Activated CD8-positive, alpha-beta memory T cell treated with anti-CD3 and anti-CD28 coated beads, Interleukin-2, amount 50 U/mL, for 24 hours (primary cell): ENCODE results near the gene WDR27.
"Not testable (repeated sequence)": the region's sequence is repeated elsewhere in the genome, so short reads cannot be mapped to it uniquely, and the experiment has no call there.

ENCODE experiments used
- DNase-seq: peaks from one replicate; pipeline ENCODE4 v3.0.0-alpha.2; 2020; ENCODE audit errors: extremely low read depth

WDR27 gene

DNA sequence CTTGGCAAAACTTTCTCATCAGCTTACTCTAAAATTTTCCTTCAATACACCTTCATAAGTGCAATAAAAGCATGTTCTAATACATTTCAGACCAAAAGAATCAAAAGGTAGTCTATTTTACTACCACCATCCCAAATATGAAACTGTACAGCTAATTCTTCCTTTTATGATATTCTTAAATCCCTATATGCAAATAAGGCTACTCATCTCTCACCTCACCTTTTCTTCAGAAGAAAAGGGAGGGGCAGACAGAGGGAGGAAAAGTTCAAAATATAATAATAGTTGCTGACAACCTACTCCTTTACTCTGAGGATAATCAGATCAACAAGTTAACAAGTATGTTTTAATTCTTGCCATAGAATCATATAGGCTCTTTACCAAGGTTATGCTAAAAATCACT is 7.5 kb upstream of the WDR27 start:
- no peak for DNase-seq

- DNase-seq = no peak
Observed at GRCh38 chr6:169707772-169708171, 5.9 kb upstream of the WDR27 start.

DNA sequence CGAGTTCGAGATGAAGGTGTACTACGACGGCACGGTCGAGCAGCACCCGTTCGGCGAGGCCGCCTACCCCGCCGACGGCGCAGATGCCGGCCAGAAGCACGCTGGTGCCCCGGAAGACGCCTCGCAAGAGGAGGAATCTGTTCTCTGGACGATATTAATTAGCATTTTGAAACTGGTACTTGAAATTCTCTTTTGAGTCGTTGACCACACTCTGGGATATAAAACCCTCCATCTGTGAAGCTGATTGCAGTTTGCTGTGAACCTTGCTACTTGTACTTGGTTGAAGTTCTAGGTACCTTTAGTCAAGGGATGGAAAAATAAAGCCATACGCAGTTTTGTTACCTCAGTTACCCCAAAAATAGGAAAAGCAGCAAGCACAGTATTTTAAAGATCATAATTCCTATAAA is 1.0 kb upstream of the WDR27 start:
- no peak for DNase-seq

- no peak for DNase-seq
Observed at GRCh38 chr6:169701311-169701953, 397 bp downstream of the WDR27 start.

DNA sequence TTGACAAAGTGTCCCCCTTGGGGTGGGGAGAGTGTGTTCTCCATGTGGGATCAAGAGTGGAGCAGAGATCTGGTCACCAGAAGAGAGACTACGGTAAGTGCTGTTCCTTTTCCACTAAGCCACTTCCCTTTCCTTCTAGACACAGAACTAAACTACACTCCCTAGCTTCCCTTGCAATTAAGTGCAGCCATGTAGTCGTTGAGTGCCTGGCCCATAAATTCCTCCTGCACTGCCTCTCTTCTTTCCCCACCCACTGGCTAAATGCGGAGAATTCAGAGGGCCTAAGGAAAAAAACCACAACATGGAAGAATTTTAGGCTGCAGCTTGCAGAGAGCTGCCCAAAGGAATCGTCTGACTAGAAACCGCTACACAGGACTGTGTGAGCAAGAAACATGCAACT is 1.5 kb downstream of the WDR27 start:
- no peak for DNase-seq

DNA sequence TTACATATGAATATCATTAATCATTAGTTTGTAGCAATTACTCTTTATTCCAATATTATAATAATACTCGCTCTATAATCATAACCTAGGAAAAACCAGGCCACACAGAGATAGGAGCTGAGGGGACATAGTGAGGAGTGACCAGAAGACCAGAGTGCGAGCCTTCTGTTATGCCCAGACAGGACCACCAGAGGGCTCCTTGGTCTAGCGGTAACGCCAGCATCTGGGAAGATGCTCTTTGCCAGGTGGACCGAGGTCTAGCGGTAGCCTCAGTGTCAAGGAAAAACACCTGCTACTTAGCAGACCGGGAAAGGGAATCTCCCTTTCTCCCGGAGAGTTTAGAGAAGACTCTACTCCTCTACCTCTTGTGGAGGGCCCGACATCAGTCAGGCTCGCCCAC is 4.7 kb downstream of the WDR27 start:
- not testable (repeated sequence) for DNase-seq

DNA sequence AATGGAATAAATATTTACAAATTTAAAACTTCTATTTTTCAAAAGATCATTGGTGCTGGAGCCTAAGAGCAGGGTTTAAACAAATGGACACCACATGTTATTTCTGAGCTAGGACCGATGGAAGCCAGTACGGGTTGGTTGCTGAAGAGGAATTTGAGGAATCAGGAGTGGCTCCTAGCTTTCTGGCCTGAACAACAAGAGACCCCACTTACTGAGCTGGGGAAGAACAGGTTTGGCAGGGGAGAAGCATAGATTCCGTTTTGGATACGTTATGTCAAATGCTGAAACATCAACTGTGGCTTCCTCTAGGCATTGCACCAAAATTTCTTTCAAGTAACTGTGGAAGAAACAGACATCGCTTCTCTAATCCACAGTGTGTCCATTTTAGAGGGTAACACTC is 6.7 kb downstream of the WDR27 start:
- no peak for DNase-seq

DNA sequence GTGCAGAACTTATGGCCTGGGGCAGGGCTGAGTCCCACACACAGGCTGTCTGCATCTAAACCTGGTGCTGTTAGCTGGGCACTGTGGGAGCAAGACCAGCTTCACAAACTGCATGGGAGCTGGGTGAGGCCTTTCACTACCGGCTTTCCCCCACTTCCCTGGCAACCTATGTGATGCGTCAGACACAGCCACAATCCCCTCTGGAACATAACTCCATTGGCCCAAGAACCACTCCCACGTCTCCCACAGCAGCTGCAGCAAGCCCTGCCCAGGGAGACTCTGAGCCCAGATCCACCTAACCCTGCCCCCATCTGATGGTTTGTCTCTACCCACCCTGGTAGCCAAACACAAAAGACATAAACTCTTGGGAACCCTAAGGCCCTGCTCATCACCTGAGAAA is 9.3 kb downstream of the WDR27 start:
- no peak for DNase-seq

DNA sequence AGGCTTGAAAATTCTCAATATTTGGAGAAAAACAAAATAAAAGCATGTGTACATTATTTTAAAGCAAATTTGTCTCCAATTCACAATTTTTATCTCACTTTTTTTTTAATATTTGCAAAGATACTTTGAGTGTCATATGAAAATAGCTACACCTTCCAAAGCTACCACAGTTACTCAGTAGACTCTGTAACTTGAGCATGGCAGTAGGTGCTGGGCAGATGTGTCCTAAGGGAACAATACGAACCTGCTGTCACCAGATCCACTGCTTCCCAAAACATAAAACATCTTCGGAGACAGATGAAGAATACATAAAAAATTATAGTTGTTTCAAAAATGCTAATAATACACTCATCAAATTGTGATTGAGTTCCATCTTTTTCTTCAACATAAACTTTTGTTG is 10.6 kb downstream of the WDR27 start:
- no peak for DNase-seq

GRCh38 chr6:169689287-169689686 is 12.5 kb downstream of the WDR27 start:
- no peak for DNase-seq

- no peak for DNase-seq
Observed at GRCh38 chr6:169685860-169686259, 16.0 kb downstream of the WDR27 start.

- DNase-seq = no peak
Observed at GRCh38 chr6:169684056-169684455, 17.8 kb downstream of the WDR27 start.

- no peak for DNase-seq
Observed at GRCh38 chr6:169678342-169678741, 23.5 kb downstream of the WDR27 start.

DNA sequence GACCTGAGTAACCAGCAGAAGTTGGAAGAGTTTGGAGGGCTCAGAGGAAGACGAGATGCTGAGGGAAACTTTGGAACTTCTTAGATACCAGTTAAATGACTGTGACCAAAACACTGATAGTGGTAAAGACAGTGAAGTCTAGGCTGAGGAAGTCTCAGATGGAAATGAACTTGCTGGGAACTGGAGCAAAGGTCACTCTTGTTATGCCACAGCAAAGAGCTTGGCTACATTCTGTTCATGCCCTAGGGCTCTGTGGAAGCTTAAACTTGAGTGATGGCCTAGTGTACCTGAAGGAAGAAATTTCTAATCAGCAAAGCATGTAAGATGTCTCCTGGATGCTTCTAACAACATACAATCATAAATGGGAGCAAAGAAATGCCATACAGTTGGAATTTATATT is 24.7 kb downstream of the WDR27 start:
- no peak for DNase-seq

DNA sequence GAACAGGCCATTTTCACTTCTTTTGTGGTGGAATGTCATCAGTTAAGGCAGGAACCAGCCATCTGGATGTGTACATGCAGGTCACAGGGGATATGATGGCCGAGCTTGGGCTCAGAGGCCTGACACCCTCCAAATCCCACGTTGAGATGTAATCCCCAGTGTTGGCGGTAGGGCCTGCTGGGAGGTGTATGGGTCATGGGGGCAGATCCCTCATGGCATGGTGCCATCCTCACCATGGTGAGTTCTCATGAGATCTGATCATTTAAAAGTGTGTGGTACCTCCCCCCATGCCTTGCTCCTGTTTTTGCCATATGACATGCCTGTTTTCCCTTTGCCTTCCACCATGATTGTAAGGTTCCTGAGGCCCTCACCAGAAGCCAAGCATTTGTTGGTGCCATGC is 26.8 kb downstream of the WDR27 start:
- no peak for DNase-seq

DNA sequence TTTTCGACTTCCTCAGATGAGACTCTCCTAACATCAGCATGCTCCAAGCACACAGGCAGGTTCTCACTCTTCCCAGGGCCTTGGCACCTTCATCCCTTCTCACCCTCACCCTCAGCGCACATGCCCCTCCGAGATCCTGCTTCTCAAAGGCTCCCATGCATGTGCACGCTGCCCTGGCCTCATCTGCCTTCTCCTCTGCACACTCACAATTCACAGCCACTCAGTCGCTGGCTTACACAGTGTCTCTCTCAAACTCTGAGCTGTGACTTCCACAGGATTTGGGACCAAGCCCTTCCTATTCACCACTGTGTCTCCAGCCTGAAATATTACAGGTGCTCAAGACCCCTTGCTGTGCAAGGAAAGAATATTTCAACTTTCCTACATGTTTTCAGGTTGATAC is 30.3 kb downstream of the WDR27 start:
- DNase-seq = no peak

GRCh38 chr6:169669889-169670288 is 31.9 kb downstream of the WDR27 start:
- no peak for DNase-seq

DNA sequence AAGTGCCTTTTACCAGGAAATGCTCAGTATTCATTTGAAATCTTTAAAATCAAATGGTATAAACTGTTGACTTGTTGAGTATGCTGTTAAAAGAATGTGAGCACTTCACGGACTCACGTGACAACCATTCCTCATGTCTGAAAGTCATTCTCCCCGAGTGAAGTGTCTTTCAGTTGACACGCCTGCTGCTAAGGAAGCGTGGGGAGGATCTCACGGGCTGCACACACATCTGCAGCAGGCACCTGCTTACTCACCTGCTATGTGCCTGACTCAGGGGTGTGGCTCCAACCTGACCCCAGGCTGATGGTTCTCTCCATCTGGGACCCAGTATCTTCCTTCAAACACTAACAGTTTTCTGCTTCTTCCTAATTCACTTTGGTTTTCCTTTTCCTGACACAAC is 32.7 kb downstream of the WDR27 start:
- DNase-seq = no peak

DNA sequence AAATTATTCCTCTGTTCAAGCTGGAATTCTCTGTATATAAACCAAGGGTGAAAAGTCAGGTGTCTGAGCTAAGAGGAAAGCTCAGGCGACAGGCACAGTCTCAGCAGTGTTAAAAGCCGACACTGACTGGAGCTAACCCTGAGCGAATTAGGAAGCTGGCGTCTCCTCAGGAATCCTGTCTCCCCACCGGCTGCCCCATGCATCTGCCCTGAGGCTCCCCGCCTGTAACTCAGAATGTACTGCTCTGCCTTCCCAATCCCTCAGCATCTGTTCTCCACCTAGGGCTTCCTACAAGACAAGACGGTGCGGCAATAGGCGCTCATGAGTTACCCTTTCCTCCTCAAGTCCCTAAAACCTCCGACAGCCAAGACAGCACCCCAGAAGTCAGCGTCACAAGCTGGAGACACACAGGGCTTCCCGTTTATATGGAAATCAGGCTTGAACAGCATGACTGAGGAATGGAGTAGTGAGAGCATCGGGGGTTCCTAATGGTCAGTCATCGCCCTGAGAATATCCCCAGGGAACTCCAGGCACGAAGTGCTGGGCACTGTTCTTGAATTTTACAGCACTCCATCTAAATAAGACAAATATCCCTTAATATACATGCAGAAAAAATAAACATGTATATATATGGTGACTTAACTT is 33.5 kb downstream of the WDR27 start:
- DNase-seq = no peak

- DNase-seq = no peak
Observed at GRCh38 chr6:169667716-169668115, 34.1 kb downstream of the WDR27 start.

- DNase-seq = no peak
Observed at GRCh38 chr6:169666441-169666840, 35.4 kb downstream of the WDR27 start.

DNA sequence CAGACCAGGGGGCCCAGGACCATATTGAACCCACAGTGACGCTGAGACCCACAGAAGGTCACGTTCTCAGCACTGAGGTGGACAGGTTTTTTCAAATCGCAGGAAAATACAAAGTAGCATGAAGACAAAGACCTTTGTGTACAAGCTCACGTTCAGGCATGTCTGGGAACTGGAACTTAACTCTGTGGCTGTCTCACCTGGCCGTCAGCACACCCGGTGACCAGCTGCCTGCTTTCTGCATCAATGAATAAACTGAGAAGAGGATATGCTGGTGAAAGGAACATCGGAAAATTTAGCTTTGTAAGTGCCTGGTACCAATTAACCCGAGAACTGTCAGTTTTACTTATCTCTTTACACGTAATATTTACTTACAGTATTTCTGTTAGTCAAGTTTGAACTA is 36.5 kb downstream of the WDR27 start:
- no peak for DNase-seq

DNA sequence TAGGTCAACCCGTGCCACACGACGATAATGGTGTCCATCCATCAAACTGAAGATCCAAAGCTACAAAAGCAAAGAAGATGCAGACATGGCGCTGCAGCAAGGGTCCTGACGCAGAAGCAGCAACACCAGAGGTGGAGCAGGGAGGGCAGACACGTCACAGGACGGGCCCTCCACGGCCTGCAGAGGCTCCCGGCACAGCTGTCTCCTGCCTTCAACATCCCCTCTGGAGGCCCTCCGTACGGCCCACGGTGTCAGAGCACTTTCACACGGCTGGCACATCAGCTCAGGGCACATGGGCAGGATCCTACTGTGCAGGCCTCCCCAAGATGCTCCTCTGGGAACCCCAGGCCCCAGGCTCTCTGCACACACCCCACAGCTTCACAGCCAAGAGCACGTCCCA is 37.6 kb downstream of the WDR27 start:
- no peak for DNase-seq

GRCh38 chr6:169663468-169663867 is 38.4 kb downstream of the WDR27 start:
- no peak for DNase-seq
